ENCODE results near the gene FETUB. TPM values are rescaled to one million over a fixed set of nuclear protein-coding genes. Genes with fewer than 3 reads are reported as not detected.

The FETUB gene, protein sequence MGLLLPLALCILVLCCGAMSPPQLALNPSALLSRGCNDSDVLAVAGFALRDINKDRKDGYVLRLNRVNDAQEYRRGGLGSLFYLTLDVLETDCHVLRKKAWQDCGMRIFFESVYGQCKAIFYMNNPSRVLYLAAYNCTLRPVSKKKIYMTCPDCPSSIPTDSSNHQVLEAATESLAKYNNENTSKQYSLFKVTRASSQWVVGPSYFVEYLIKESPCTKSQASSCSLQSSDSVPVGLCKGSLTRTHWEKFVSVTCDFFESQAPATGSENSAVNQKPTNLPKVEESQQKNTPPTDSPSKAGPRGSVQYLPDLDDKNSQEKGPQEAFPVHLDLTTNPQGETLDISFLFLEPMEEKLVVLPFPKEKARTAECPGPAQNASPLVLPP
- not detected for total RNA-seq
- under 1 TPM in 1 of 3 donors, not detected in 2; 0.46 TPM for polyA plus RNA-seq

DNA sequence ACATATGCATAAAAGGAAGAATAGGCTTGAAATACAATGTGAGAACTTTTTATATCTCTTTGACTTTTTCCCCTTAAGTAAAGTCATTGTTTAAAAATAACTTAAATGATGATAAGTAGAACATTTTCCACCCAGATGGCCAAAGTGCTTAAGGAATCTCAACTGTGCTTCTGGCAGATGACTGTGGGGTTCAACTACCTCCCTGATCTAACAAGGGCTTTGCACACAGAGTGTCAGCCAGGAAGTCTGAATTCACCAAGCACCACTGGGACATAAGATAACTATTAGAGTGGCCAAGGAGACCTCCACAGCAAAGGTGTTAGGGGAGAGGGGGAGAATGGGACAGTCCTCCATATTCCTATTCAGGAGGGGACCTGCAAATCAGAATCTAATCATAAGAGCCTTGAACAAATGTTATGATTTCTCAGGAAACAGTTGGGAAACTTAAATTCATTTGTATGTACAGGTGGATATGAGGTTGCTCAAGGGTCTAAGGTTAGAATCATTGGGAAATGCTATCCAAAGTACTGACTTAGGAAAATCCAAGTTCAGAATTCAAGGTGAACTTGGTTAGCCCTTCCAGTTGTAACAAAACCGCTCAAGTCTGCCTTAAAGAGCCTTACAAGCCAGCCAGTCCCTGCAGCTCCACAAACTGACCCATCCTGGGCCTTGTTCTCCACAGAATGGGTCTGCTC is at the start of gene FETUB:
Gene FETUB (plus strand): TSS at position 622 of the 695 bp plus-strand sequence. CDS start 62 bp downstream, at position 684.
- TF ChIP-seq POLR2A (IDR thresholded peaks at IDR 0.05) (no peak), POLR2AphosphoS5 (IDR thresholded peaks at IDR 0.05) (no peak), EP300 (IDR thresholded peaks at IDR 0.05) (no peak)
- TF ChIP-seq, protein P1, sequence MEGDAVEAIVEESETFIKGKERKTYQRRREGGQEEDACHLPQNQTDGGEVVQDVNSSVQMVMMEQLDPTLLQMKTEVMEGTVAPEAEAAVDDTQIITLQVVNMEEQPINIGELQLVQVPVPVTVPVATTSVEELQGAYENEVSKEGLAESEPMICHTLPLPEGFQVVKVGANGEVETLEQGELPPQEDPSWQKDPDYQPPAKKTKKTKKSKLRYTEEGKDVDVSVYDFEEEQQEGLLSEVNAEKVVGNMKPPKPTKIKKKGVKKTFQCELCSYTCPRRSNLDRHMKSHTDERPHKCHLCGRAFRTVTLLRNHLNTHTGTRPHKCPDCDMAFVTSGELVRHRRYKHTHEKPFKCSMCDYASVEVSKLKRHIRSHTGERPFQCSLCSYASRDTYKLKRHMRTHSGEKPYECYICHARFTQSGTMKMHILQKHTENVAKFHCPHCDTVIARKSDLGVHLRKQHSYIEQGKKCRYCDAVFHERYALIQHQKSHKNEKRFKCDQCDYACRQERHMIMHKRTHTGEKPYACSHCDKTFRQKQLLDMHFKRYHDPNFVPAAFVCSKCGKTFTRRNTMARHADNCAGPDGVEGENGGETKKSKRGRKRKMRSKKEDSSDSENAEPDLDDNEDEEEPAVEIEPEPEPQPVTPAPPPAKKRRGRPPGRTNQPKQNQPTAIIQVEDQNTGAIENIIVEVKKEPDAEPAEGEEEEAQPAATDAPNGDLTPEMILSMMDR (IDR thresholded peaks at IDR 0.05): no peak
- Histone ChIP-seq H3K36me3 (no peaks in the 10 kb centered on the region), H3K9me3 (no peaks in the 10 kb centered on the region), H3K4me3 (no peak within 1 kb of the TSS), H3K4me1 (no peaks in the 10 kb centered on the region), H3K27me3 (no peaks in the 10 kb centered on the region), H3K27ac (no peak within 1 kb of the TSS)
- intact Hi-C loops (cut with DNase I): no loop called here
- no peak for DNase-seq
- 88 to 90% methylated on average over 1 of the region's 1 CpG for WGBS, 2 donors

DNA sequence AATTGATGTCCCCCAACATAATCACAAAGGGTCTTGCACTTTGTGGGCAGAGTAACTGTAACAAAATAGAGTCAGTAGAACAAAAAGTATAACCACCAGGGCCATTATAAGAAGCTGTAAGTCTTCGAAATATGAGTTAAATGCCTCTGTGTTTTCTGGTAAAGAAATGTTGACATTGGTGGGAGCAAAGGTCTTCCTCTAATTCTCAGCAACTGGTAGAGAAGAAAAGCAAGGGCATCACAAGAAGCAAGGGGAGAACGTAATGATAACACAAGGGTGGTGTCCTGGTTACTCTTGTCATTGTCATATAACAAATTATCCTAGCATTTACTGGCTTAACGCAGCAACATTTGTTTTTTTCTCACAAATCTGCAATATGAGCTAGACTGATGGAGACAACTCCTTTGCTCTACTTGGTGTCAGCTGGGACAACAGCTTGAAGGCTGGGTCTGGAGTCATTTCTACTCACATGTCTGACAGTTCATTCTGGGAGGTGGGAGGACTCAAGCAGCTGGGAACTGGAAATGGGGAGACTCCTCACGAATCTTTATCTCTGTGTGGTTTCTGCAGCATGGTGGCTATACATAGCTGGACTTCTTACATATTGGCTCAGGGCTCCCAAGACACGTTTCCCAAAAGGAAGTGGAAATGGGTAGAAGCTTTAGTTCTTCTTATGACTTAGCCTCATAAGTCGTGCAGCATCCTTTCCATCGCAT is 49.5 kb upstream of the FETUB start:
- Histone ChIP-seq H3K27ac (no peak overlapping the region), H3K36me3 (peaks cover 0 to 6% (median 2%) of the 10 kb centered on the region in 4 donors), H3K4me3 (no peak overlapping the region), H3K27me3 (peaks cover 0 to 4% (median 0%) of the 10 kb centered on the region in 3 donors), H3K9me3 (no peaks in the 10 kb centered on the region), H3K4me1 (no peaks in the 10 kb centered on the region)
- WGBS, 2 donors: 69 to 84% methylated on average over 7 of the region's 7 CpGs
- no peak for DNase-seq
- TF ChIP-seq, protein P1 (IDR thresholded peaks at IDR 0.05): no peak
- no peak for TF ChIP-seq POLR2AphosphoS5 (IDR thresholded peaks at IDR 0.05)
- no peak for TF ChIP-seq POLR2A (IDR thresholded peaks at IDR 0.05)
- no peak for TF ChIP-seq EP300 (IDR thresholded peaks at IDR 0.05)
- intact Hi-C loops (cut with DNase I): no loop called here

DNA sequence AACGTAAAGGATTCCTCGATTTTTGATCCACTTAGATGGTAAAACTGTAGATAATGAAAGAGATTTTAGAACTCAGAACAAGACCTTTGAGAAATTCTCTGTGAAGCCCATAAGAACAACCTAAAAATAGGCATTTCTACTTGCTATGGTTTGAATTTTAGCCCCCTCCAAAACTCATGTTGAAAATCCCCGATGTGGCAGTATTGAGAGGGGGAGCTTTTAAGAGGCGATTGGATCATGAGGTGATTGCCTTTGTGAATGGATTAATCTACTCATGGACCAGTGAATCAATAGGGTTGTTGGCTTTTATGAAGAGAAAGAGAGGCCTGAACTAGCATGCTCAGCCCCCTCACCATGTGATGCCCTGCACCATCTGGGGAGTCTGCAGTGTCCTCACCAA is 47.5 kb upstream of the FETUB start:
- 92 to 93% methylated on average over 4 of the region's 4 CpGs for WGBS, 2 donors
- no peaks in the 10 kb centered on the region for H3K4me1 ChIP-seq
- no peaks in the 10 kb centered on the region for H3K9me3 ChIP-seq
- TF ChIP-seq POLR2AphosphoS5 (IDR thresholded peaks at IDR 0.05) (no peak), POLR2A (IDR thresholded peaks at IDR 0.05) (no peak), EP300 (IDR thresholded peaks at IDR 0.05) (no peak)
- TF ChIP-seq, protein P1 (IDR thresholded peaks at IDR 0.05): no peak
- H3K4me3 ChIP-seq: no peak overlapping the region
- intact Hi-C loops (cut with DNase I): no loop called here
- H3K27ac ChIP-seq: no peak overlapping the region
- no peaks in the 10 kb centered on the region for H3K36me3 ChIP-seq
- peaks cover 0 to 4% (median 0%) of the 10 kb centered on the region in 3 donors for H3K27me3 ChIP-seq
- no peak for DNase-seq

DNA sequence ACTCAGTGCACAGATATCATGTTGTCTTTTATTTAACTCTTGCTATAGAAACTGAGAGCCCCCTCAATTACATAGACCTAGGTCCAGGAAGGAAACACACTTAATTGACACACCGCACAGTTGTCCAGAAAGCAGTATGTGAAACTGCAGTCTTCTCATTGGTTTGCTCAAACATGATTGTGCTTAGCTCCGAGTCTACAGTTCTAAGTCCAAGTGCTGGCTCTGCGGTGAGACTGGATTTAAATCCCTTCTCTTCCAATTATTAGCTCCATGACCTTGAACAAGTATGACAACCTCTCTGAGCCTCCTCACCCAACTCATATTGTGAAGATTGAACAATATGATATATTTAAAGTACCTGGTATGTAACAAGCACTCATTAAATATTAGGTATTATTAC is 46.3 kb upstream of the FETUB start:
- Histone ChIP-seq H3K27me3 (peaks cover 0 to 4% (median 0%) of the 10 kb centered on the region in 3 donors), H3K36me3 (no peaks in the 10 kb centered on the region), H3K27ac (no peak overlapping the region), H3K4me1 (no peaks in the 10 kb centered on the region), H3K4me3 (no peak overlapping the region), H3K9me3 (no peaks in the 10 kb centered on the region)
- DNase-seq: no peak
- intact Hi-C loops (cut with DNase I): no loop called here
- WGBS, 2 donors: 45 to 85% methylated on average over 3 of the region's 3 CpGs
- TF ChIP-seq, protein P1 (IDR thresholded peaks at IDR 0.05): no peak
- TF ChIP-seq EP300 (IDR thresholded peaks at IDR 0.05) (no peak), POLR2A (IDR thresholded peaks at IDR 0.05) (no peak), POLR2AphosphoS5 (IDR thresholded peaks at IDR 0.05) (no peak)

Measured in sigmoid colon (tissue), 7 donors.